CD4-positive, alpha-beta T cell treated with Interleukin-21 for 1 hour (primary cell): ENCODE data around the gene ADGRL3.
"Not testable (repeated sequence)": the region's sequence is repeated elsewhere in the genome, so short reads cannot be mapped to it uniquely, and the experiment has no call there.

Experiments used
- DNase-seq: peaks from one replicate; pipeline ENCODE4 v3.0.0-alpha.2; 2020

The ADGRL3 gene

DNA sequence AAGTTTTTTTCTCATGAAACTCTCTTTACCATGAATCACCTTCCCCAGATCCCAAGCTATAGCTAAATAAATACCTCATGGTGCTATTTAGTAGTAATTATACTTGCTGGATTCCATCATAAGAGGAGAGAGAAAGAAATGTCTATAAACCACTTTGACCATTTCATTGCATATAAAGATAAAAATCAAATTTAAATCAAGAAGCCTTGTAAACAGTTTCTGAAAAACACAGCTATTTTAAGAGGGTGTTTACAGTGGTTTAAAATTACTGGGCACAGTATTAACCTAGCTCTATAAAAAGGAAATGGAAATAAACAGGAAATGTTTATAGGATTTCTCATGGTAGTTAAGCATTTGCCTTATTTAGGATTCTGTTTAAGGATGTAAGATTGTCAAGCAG lies 637.9 kb downstream of the ADGRL3 start:
- DNase-seq, result no peak

GRCh38 chr4:61841714-61842113 lies 641.6 kb downstream of the ADGRL3 start:
- no peak for DNase-seq

GRCh38 chr4:61851126-61851525 lies 651.0 kb downstream of the ADGRL3 start:
- no peak for DNase-seq

DNA sequence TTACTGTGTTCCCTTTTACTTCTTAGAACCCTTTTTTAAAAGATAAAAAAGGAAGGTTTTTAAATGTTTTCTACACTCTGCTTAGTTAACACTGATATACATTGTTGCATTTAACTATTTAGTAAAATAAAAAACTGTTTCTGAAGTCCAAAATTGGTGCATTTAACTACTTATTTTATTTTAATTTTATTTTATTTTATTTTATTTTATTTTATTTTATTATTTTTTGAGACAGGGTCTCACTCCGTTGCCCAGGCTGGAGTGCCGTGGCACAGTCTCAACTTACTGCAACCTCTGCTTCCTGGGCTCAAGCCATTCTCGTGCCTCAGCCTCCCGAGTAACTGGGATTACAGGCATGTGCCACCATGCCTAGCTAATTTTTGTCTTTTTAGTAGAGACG lies 652.0 kb downstream of the ADGRL3 start:
- not testable (repeated sequence) for DNase-seq

- DNase-seq, result no peak
Observed at GRCh38 chr4:61853041-61853440, 652.9 kb downstream of the ADGRL3 start.

DNA sequence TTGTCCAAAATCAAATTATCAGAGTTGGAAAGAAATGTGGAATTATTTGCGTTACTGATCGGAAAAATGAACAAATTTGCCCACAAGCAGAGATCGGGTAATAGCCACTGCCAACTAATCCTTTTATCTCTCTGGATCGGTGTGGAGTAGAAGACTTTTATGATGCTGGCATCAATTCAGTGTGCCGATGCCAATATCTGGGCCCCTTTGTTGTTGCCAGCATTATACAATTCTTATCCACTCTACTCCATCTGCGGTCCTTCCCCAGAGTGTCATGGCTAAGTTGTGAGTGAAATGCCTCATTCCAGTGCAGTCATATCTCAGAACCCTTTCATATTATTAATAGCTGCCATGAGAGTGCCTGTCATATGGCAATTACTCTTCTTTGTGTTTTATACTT lies 660.2 kb downstream of the ADGRL3 start:
- no peak for DNase-seq

- no peak for DNase-seq
Observed at GRCh38 chr4:61864286-61864685, 664.2 kb downstream of the ADGRL3 start.

- DNase-seq, result no peak
Observed at GRCh38 chr4:61866378-61867030, 666.4 kb downstream of the ADGRL3 start.

DNA sequence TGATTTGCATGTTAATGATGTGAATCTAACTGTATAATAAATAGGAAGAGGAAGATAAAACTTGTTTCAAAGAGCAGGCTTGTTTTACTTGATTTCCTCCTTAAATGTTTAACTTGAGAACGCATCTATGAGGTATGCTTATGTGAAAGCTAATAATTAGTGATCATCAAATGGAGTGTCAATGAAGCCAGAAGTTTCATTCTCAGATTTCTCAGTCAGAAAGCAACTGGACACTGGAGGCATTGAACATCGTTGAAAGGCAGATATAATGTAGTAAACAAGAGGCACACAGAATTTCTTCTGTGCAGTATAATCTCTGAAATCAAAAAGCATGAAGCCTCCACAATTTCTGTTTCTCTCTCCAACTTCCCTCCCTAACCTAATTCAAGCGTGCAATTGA lies 672.9 kb downstream of the ADGRL3 start:
- DNase-seq, result no peak

DNA sequence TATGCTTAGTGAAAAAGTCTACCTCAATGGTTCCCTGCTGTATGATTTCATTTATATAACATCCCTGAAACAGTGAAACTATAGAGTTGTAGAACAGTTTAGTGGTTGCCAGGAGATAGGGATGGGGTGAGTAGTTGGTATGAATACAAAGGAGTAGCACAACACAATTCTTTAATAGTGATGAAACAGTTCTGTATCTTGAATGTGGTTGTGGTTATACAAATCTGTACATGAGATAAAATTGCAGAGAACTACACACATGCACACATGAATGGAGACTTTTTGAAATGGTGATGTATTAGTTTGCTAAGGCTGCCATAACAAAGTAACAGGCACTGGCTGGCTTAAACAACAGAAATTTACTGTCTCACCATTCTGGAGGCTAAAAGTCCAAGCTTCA lies 677.1 kb downstream of the ADGRL3 start:
- DNase-seq, result no peak

DNA sequence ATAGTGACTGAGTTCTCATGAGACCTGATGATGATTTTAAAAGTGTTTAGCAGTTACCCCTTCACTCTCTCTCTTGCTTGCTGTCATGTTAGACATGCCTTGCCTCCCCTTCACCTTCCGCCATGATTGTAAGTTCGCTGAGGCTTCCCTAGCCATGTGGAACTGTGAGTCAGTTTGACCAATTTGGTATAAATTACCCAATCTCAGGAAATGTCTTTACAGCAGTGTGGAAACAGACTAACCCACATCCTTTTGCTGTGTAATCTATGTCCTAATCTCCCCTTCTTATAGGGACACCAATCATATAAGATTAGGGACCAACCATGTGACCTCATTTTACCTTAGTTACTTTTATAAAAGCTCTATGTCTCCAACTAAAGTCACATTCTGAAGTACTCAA lies 677.8 kb downstream of the ADGRL3 start:
- DNase-seq, result no peak

DNA sequence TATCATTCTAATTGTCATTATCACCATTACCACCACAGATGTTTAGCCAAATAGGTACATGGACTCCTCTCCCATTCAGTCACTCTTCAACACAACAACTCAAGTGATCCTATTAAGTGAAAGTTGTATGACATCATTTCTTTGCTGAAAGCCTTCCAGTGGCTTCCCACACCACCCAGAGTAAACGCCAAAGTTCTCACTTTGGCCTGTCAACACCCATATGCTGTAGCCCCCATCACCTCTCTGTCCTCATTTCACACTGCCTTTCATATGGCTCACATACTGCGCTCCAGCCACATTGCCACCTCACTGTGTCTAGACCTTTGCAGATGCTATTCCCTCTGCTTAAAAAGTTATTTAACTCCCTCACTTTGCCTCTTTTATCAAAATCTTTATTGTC lies 682.3 kb downstream of the ADGRL3 start:
- no peak for DNase-seq

- DNase-seq, result no peak
Observed at GRCh38 chr4:61886131-61886530, 686.0 kb downstream of the ADGRL3 start.

- no peak for DNase-seq
Observed at GRCh38 chr4:61889117-61889516, 689.0 kb downstream of the ADGRL3 start.

- no peak for DNase-seq
Observed at GRCh38 chr4:61890321-61890720, 690.2 kb downstream of the ADGRL3 start.

DNA sequence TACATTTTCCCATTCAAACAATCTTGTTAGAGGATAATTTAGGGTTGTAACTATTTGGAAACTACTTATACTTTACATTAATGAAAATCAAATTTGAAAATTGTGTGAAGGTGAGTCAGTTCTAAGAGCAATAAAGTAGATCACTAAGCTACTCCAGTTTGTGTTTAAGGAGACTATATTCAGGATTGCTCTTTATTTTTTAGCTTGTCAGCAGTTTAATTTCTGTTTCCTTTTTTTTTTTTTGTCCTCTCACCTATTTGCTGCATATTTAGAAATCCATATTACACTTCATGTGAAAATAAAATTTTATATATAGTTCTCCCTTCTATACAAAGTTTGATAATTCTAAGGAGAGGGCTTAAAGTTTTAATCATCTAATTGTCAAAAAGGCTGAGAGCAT lies 691.8 kb downstream of the ADGRL3 start:
- no peak for DNase-seq

- DNase-seq, result no peak
Observed at GRCh38 chr4:61896634-61897033, 696.5 kb downstream of the ADGRL3 start.

DNA sequence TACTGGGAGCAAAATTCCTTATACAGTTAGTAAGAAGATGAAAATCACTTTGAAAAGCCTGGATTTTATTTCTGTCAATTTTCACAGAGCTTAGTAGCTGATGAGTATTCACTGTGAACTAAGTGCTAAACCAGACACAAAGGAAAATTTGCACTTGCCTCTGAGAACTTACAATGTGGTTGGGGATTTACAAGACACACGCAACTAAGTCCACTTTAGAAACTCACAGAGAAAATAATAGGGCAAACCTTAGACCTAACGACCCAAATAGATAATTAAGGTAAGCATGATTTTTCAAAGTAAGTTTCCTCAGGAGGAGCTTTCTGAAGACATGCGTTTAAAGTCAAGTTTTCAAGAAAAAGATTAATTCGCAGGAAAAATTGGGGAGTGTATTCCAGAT lies 708.9 kb downstream of the ADGRL3 start:
- DNase-seq, result no peak

DNA sequence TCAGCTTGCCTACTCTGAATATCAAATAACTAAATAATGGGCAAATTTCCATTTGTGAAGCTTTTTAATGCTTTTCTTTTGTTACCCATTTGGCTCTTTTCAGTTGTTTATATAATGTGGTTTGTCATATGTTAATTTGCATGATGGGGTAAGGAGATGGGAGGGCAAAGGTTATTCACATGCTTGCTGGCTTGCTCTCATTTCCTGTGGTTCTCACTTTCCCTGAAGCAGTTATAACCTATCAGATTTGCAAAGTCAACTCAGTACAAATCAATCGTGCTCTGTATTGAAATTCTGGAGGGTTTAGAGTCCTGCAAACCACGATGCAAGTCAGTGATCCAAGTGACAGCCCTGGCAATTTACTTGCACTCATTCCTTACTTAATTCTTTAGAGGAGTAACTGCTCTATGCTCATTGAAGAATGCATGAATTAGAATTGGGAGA lies 711.2 kb downstream of the ADGRL3 start:
- DNase-seq, result no peak

GRCh38 chr4:61913619-61914018 lies 713.5 kb downstream of the ADGRL3 start:
- DNase-seq, result no peak

- no peak for DNase-seq
Observed at GRCh38 chr4:61915501-61915900, 715.4 kb downstream of the ADGRL3 start.

- DNase-seq, result no peak
Observed at GRCh38 chr4:61918507-61918906, 718.4 kb downstream of the ADGRL3 start.

- no peak for DNase-seq
Observed at GRCh38 chr4:61918987-61919386, 718.9 kb downstream of the ADGRL3 start.

DNA sequence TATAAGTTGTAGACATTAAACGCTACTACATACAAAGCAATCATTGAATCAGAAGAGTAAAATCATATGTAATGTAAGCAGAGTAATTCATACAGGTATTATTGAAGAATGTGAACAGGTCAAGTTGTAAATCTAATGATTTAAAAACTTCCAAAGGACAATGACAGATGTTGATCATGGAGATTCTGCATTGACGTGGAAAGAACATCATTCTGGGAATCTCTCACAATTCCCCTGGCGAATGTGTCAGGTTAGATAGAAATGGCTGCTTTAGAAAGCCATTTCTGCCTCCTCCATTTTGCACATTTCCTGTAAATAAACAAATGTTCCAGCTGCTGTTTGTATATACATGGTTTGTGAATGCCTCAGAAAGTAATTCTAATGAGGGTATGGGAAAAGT lies 719.4 kb downstream of the ADGRL3 start:
- DNase-seq, result no peak

- DNase-seq, result no peak
Observed at GRCh38 chr4:61921920-61922319, 721.8 kb downstream of the ADGRL3 start.

DNA sequence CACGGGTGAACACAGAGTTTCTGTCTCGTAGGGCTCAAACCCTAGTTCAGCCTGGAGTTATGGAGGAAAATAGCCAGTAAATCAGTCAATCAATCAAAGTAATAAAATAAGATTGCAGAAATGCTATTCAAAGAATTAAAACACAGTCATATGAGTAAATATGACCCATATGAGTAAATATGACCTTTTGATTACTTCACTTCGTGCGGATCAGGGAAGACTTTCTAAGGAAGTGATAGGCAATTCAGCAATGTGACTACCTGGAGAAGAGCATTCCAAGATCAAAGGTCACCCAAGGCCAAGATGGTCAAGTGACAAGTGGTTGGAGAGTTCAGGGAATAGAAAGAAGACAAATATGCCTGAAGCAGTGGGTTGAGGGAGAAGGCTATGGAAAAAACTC lies 722.6 kb downstream of the ADGRL3 start:
- no peak for DNase-seq
